Glutamatergic neuron (in vitro differentiated cells): ENCODE measurements around the gene PTPN14. TPM values are rescaled to one million over a fixed set of nuclear protein-coding genes. Genes with fewer than 3 reads are reported as not detected.

ENCODE experiments used
- DNase-seq: peaks from one replicate; pipeline ENCODE4 v3.0.0; 2022
- H3K27ac Mint-ChIP-seq: one replicate; pipeline ENCODE4 v1.8.0; 2020; ENCODE audit warnings: mild to moderate bottlenecking, mixed read lengths, inconsistent platforms; ENCODE audit not compliant: unreplicated experiment
- H3K27me3 Mint-ChIP-seq: one replicate; pipeline ENCODE4 v1.8.0; 2020; ENCODE audit warnings: mild to moderate bottlenecking, moderate library complexity, mixed read lengths, inconsistent platforms; ENCODE audit not compliant: unreplicated experiment
- H3K36me3 Mint-ChIP-seq: one replicate; pipeline ENCODE4 v1.8.0; 2020; ENCODE audit warnings: mild to moderate bottlenecking, mixed read lengths, inconsistent platforms; ENCODE audit not compliant: unreplicated experiment
- H3K4me1 Mint-ChIP-seq: one replicate; pipeline ENCODE4 v1.8.0; 2020; ENCODE audit warnings: mild to moderate bottlenecking, low read depth, mixed read lengths, inconsistent platforms; ENCODE audit not compliant: unreplicated experiment
- H3K4me3 Mint-ChIP-seq: one replicate; pipeline ENCODE4 v1.8.0; 2020; ENCODE audit warnings: mild to moderate bottlenecking, mixed read lengths, inconsistent platforms; ENCODE audit not compliant: unreplicated experiment
- H3K9me3 Mint-ChIP-seq: one replicate; pipeline ENCODE4 v1.8.0; 2020; ENCODE audit warnings: mild to moderate bottlenecking, moderate library complexity, mixed read lengths, inconsistent platforms; ENCODE audit not compliant: unreplicated experiment
- CTCF ChIP-seq: fragments of 200-600 bp; sonication (generic); IDR thresholded peaks from one replicate; pipeline ENCODE4 v1.5.0; 2021; ENCODE audit not compliant: partially characterized antibody, unreplicated experiment
- total RNA-seq: library from RNA; stranded (reverse); fragmentation: NEBNext Ultra II Directional; extraction: Animal tissue kit (Norgen Biotek cat#: 25700); gene quantifications from one replicate; pipeline ENCODE4 v1.2.1, GENCODE V29; 2021; ENCODE audit not compliant: unreplicated experiment

The PTPN14 gene
- total RNA-seq, 1 donor from 2014 or later, result 1.7 TPM

DNA sequence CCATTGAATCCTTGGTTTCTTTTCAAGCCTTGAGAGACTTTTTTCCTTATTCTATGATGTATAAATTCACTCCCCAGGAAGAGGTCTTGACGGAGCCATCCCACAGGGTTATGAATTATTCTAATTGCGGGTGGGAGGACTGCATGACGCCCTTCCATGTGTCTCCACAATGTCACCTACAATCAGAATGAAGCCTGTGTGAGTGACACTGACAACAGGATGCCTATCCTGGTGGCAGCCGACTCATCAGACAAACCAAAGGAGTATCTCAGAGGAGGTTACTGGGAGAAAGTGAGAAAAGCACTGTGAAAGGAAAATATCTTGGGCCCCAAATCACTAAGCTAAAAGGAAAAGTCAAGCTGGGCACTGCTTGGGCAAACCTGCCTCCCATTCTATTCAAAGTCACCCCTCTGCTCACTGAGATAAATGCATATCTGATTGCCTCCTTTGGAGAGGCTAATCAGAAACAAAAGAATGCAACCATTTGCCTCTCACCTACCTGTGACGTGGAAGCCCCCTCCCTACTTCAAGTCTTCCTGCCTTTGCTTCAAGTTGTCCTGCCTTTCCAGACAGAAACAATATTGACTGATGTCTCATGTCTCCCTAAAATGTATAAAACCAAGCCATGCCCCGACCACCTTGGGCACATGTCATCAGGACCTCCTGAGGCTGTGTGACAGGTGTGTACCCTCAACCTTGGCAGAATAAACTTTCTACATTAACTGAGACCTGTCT is 172.0 kb downstream of the PTPN14 start:
- DNase-seq, result no peak
- TF ChIP-seq CTCF, result no peak

DNA sequence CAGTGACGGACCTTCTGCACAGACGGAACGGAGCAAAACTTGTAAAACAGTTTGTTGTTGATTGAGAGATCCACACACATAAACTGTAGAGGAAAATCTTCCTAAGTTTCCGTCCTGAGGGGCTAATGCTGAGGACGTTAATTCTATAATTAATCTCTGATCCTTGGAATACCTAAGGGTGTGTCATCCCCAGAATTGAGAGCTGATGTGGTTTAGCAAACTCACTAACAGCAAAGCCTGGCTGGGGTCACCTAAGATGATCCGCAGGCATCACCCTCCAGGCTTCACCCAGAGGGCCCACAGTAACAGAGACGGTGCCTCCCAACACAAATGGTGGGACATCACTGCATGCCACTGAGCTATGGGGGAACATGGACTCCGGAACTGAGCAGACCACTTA is 172.9 kb downstream of the PTPN14 start:
- DNase-seq, result no peak
- no peak overlapping the region for H3K4me3 Mint-ChIP-seq
- no peaks in the 10 kb centered on the region for H3K36me3 Mint-ChIP-seq
- H3K4me1 Mint-ChIP-seq, result no peaks in the 10 kb centered on the region
- no peak overlapping the region for H3K27ac Mint-ChIP-seq
- H3K27me3 Mint-ChIP-seq, result no peaks in the 10 kb centered on the region
- TF ChIP-seq CTCF, result no peak
- H3K9me3 Mint-ChIP-seq, result no peaks in the 10 kb centered on the region

More for the DNA sequence above, 172.0 kb downstream of the PTPN14 start:
- H3K27ac Mint-ChIP-seq, result no peak overlapping the region
- H3K36me3 Mint-ChIP-seq, result no peaks in the 10 kb centered on the region
- H3K4me1 Mint-ChIP-seq, result peaks cover 2% of the 10 kb centered on the region
- no peaks in the 10 kb centered on the region for H3K9me3 Mint-ChIP-seq
- peaks cover under 1% of the 10 kb centered on the region for H3K27me3 Mint-ChIP-seq
- H3K4me3 Mint-ChIP-seq, result no peak overlapping the region

- Mint-ChIP-seq H3K9me3 (no peaks in the 10 kb centered on the region), H3K4me1 (no peaks in the 10 kb centered on the region), H3K27me3 (no peaks in the 10 kb centered on the region), H3K4me3 (no peak overlapping the region), H3K36me3 (no peaks in the 10 kb centered on the region), H3K27ac (no peak overlapping the region)
- no peak for DNase-seq
- no peak for TF ChIP-seq CTCF
Measured at GRCh38 chr1:214377886-214378285, 173.5 kb downstream of the PTPN14 start.

GRCh38 chr1:214377485-214377884 is 173.9 kb downstream of the PTPN14 start:
- no peaks in the 10 kb centered on the region for H3K9me3 Mint-ChIP-seq
- no peaks in the 10 kb centered on the region for H3K27me3 Mint-ChIP-seq
- H3K27ac Mint-ChIP-seq, result no peak overlapping the region
- no peaks in the 10 kb centered on the region for H3K36me3 Mint-ChIP-seq
- no peak overlapping the region for H3K4me3 Mint-ChIP-seq
- DNase-seq, result no peak
- TF ChIP-seq CTCF, result no peak
- no peaks in the 10 kb centered on the region for H3K4me1 Mint-ChIP-seq

DNA sequence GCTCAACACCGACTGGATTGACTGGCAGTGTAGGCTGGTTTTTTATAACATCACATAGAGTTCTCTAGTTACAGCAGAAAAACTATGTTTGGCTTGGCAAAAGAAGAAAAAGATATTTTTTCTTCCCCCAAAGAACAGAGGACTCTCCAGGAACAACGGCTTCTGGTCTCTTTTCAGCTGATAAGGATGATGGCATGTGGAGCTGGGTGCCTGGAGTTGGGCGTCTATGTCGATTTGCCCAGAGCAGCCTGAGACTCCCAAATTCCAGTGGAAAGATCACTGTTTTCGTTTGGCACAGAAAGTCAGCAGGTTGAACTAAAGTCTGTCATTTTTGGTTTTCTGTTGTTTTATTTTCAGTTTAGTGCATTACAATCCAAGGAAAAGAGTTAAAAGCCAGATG is 179.3 kb downstream of the PTPN14 start:
- Mint-ChIP-seq H3K4me3 (no peak overlapping the region), H3K27ac (no peak overlapping the region), H3K4me1 (no peaks in the 10 kb centered on the region), H3K36me3 (no peaks in the 10 kb centered on the region), H3K9me3 (peaks cover 1% of the 10 kb centered on the region), H3K27me3 (no peaks in the 10 kb centered on the region)
- TF ChIP-seq CTCF, result no peak
- no peak for DNase-seq
